ENCODE results near the gene PRDM11. TPM values are rescaled to one million over a fixed set of nuclear protein-coding genes. Genes with fewer than 3 reads are reported as not detected.

The PRDM11 gene
- total RNA-seq, 1 donor from 2014 or later: 7.5 TPM

- H3K9me3 Mint-ChIP-seq (ENCODE audit: unreplicated experiment): peaks cover 3% of the 10 kb centered on the region
- DNase-seq: no peak
- no peaks in the 10 kb centered on the region for H3K4me1 Mint-ChIP-seq (ENCODE audit: low read depth, unreplicated experiment)
- no peak for TF ChIP-seq CTCF (IDR thresholded peaks at IDR 0.05; ENCODE audit: partially characterized antibody, unreplicated experiment)
- H3K27me3 Mint-ChIP-seq (ENCODE audit: unreplicated experiment): peaks cover 2% of the 10 kb centered on the region
- no peak overlapping the region for H3K27ac Mint-ChIP-seq (ENCODE audit: unreplicated experiment)
- H3K4me3 Mint-ChIP-seq (ENCODE audit: unreplicated experiment): no peak overlapping the region
- H3K36me3 Mint-ChIP-seq (ENCODE audit: unreplicated experiment): no peaks in the 10 kb centered on the region
Measured at GRCh38 chr11:45133878-45134277, 12.6 kb upstream of the PRDM11 start.

GRCh38 chr11:45141171-45141570, 5.3 kb upstream of the PRDM11 start:
- no peaks in the 10 kb centered on the region for H3K36me3 Mint-ChIP-seq (ENCODE audit: unreplicated experiment)
- peaks cover 3% of the 10 kb centered on the region for H3K4me1 Mint-ChIP-seq (ENCODE audit: low read depth, unreplicated experiment)
- no peak overlapping the region for H3K4me3 Mint-ChIP-seq (ENCODE audit: unreplicated experiment)
- peaks cover 4% of the 10 kb centered on the region for H3K9me3 Mint-ChIP-seq (ENCODE audit: unreplicated experiment)
- no peak for DNase-seq
- H3K27me3 Mint-ChIP-seq (ENCODE audit: unreplicated experiment): peaks cover 2% of the 10 kb centered on the region
- H3K27ac Mint-ChIP-seq (ENCODE audit: unreplicated experiment): no peak overlapping the region
- no peak for TF ChIP-seq CTCF (IDR thresholded peaks at IDR 0.05; ENCODE audit: partially characterized antibody, unreplicated experiment)

GRCh38 chr11:45141631-45142030, 4.8 kb upstream of the PRDM11 start:
- H3K27me3 Mint-ChIP-seq (ENCODE audit: unreplicated experiment): peaks cover 2% of the 10 kb centered on the region
- DNase-seq: no peak
- TF ChIP-seq CTCF (IDR thresholded peaks at IDR 0.05; ENCODE audit: partially characterized antibody, unreplicated experiment): no peak
- no peak overlapping the region for H3K4me3 Mint-ChIP-seq (ENCODE audit: unreplicated experiment)
- no peaks in the 10 kb centered on the region for H3K36me3 Mint-ChIP-seq (ENCODE audit: unreplicated experiment)
- H3K27ac Mint-ChIP-seq (ENCODE audit: unreplicated experiment): no peak overlapping the region
- H3K9me3 Mint-ChIP-seq (ENCODE audit: unreplicated experiment): peaks cover 5% of the 10 kb centered on the region
- peaks cover 3% of the 10 kb centered on the region for H3K4me1 Mint-ChIP-seq (ENCODE audit: low read depth, unreplicated experiment)

DNA sequence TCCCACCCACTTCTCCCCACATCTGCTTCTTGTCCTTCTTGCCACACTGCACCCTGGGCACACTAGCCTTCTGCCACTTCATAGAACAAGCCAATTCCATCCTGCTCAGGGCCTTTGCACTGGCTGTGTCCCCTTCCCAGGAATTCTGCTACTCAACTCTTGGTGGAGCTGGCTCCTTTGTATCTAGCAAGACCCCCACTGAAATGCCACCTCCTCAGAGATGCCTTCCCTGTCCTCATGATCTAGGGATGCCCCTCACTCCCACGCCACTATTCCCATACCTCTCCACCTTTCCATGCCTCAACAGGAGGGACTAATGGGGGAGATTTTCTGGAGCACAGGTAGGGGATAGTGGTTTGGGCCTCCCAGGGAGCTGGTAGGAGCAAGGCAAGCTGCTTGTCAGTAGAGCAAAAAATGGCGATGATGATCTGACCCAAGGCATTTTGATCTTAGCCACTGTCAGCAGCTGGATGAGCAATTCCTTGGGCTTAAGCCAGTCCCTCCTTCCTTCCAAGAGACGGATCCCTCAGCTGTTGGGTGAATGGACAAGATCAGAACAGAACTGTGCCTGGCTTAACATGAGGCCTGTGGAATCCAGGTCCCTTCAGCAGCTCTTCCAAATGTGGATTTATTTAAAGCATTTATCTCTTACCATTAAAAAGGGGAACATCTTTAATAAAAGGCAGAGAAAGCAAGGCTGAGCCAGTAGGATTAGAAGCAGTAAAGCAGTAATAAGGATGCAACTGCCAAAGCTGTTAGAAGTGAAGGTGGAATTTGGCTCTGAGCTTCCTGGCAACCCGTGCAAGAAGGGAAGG, 4.0 kb upstream of the PRDM11 start:
- no peak for TF ChIP-seq CTCF (IDR thresholded peaks at IDR 0.05; ENCODE audit: partially characterized antibody, unreplicated experiment)
- H3K9me3 Mint-ChIP-seq (ENCODE audit: unreplicated experiment): peaks cover 5% of the 10 kb centered on the region
- no peak overlapping the region for H3K4me3 Mint-ChIP-seq (ENCODE audit: unreplicated experiment)
- peaks cover 3% of the 10 kb centered on the region for H3K4me1 Mint-ChIP-seq (ENCODE audit: low read depth, unreplicated experiment)
- no peak overlapping the region for H3K27ac Mint-ChIP-seq (ENCODE audit: unreplicated experiment)
- peaks cover 2% of the 10 kb centered on the region for H3K27me3 Mint-ChIP-seq (ENCODE audit: unreplicated experiment)
- H3K36me3 Mint-ChIP-seq (ENCODE audit: unreplicated experiment): no peaks in the 10 kb centered on the region
- DNase-seq: no peak

DNA sequence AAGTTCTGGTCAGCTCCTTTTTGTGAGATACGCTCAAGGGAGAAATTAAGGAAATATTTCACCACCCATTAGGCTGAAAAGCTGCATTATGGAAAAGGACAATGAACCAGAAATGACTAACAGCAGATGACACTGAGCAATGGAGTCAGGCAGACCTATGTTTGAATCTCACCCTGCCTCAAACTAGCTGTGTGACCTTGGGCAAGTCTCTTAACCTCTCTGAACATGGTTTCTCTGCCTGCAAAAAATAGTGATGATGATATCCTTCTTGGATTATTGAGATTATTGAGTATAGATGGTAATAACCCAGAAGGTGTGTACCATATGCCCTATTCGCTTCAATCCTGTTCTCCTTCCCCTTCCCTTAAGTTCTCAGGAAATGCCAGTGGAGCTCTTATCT, 2.9 kb upstream of the PRDM11 start:
- Mint-ChIP-seq H3K27me3 (ENCODE audit: unreplicated experiment) (peaks cover 2% of the 10 kb centered on the region), H3K9me3 (ENCODE audit: unreplicated experiment) (peaks cover 5% of the 10 kb centered on the region), H3K27ac (ENCODE audit: unreplicated experiment) (no peak overlapping the region), H3K4me1 (ENCODE audit: low read depth, unreplicated experiment) (peaks cover 3% of the 10 kb centered on the region), H3K4me3 (ENCODE audit: unreplicated experiment) (no peak overlapping the region), H3K36me3 (ENCODE audit: unreplicated experiment) (no peaks in the 10 kb centered on the region)
- TF ChIP-seq CTCF (IDR thresholded peaks at IDR 0.05; ENCODE audit: partially characterized antibody, unreplicated experiment): no peak
- DNase-seq: no peak

Measured in glutamatergic neuron (in vitro differentiated cells).